GM18861 (cell line): ENCODE results near the gene RPS23.
A peak's percentile ranks its signal among the peaks of the same experiment; 100 is the strongest.

Experiments
- ATAC-seq: cut with Tn5 transposase; IDR thresholded peaks from one replicate; pipeline ENCODE4 v1.9.1; 2021; ENCODE audit not compliant: unreplicated experiment

The RPS23 gene

GRCh38 chr5:82246960-82247574, 31.1 kb downstream of the RPS23 start:
- ATAC-seq, result no peak

DNA sequence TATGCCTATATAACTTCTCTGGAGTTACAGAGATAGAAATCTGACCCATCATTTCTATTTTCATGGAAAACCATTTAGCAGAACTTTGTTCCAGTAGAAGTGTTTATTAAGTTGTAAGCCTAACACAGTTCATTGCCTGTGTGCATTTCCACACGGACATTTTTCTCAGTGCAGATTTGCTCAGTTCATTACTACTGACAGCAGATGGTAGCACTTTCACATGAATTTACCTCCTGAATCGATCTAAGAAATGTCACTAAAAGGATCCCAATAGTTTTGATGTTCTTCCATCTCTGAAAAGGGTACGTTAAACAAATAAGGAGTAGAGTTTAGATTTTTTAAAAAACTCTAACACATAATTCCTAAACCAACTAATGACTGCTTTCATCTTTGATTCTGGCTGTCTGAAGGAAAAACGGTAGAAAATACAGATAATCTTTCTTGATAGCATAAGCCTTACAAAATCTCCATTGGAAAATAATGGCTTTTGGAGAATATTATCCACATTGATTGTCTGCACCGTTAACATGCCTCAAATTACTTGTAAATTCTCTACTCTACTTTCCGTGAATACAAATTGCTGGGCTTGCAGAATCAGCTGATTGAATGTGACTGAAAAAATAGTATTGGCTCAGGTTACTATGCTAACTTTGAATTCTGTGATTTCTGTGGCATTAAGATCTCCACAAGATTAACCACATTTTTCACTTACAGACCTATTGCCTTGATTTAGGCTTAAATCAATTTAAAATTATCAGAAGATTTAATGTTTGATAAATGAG, 33.1 kb downstream of the RPS23 start:
- ATAC-seq, result no peak

DNA sequence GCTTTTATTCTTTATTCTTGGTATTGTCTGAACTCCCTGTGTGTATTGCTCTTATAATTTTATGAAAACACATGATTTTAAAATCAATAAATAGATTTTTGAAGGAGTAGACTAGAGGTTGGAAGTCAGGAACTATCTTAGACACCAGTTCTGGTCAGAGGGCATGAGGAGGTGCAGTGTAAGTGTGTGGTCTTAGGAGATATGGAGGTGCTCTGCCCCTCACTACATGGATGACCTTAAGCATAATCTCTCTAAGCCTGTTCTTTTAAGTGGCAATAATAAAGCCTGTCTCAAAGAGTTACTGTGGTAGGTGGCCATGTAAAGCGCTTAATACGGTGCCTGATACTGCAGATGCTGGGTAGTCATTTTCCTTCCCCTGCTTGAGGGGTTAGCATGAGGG, 34.0 kb downstream of the RPS23 start:
- no peak for ATAC-seq

GRCh38 chr5:82234885-82235284, 43.3 kb downstream of the RPS23 start:
- no peak for ATAC-seq

DNA sequence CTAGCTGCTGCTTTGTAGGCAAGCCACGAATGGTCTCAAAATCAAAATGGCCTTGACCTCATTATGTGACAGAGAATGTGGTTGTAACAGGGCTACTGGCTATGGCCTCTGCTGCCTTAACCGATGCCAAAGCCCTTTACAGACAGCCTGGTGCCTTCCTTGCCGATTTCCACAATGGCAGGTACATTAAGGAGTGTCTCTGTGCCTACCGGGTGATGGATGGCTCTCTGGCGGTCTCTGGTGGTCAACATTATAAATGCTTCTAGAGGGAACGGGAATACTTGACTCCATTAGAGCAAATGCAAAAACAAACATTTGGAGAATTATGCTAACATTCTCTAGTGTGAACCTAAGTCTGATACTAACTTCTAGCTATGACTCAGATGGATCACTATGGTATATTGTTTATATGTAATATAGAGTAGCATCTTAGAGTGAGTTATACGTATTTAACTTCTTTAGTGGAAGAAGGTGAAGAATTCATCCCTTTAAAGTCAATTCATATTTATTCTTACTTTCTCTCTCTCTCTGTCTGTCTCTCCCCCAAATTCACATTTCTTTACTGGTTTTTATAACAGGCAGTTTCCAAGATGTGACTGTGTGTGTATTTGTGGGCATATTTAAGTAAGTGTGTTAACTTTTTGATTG, 52.5 kb downstream of the RPS23 start:
- peak; percentile 78 for ATAC-seq
